GM19351 (cell line): Measurements from ENCODE around the gene TANC1.
"Not testable (repeated sequence)": the region's sequence is repeated elsewhere in the genome, so short reads cannot be mapped to it uniquely, and the experiment has no call there.

Experiments
- ATAC-seq: cut with Tn5 transposase; IDR thresholded peaks from one replicate; pipeline ENCODE4 v1.9.1; 2021; ENCODE audit warnings: mild to moderate bottlenecking, moderate library complexity; ENCODE audit not compliant: unreplicated experiment

TANC1 gene

DNA sequence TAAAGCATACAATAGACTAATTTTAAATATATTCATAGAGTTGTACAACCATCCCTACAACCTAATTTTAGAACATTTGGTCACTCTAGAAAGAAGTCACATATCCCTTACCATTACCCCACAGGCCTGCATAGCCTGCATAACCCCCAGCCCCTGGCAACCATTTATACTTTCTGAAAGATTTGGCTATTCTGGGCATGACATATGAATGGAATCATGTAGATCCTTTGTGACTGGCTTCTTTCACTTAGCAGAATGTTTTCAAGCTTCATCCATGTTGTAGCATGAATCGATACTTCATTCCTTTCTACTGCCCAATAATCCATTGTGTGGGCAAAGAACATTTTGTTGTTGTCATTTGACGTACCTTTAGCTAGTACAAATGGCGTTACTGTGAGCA, 166.5 kb downstream of the TANC1 start:
- ATAC-seq, result no peak

DNA sequence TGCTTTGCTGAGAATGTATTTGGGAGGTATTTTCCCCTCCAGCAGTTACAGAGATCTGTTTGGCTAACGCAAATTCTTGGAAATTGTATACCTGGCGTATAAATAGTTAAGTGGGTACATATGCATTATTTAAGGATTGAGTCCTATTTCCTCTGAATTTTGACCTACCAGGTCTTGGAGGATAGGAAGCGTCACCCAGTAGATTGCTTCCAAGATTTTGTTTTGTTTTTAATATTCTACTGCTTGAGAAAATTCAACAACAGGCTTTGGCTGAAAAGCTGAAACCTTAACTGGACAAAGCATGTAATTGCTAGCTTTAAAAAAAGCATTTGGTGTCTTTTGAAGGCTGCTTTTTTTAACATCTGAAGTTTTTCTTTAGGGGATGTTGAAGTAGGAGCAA, 168.0 kb downstream of the TANC1 start:
- no peak for ATAC-seq

DNA sequence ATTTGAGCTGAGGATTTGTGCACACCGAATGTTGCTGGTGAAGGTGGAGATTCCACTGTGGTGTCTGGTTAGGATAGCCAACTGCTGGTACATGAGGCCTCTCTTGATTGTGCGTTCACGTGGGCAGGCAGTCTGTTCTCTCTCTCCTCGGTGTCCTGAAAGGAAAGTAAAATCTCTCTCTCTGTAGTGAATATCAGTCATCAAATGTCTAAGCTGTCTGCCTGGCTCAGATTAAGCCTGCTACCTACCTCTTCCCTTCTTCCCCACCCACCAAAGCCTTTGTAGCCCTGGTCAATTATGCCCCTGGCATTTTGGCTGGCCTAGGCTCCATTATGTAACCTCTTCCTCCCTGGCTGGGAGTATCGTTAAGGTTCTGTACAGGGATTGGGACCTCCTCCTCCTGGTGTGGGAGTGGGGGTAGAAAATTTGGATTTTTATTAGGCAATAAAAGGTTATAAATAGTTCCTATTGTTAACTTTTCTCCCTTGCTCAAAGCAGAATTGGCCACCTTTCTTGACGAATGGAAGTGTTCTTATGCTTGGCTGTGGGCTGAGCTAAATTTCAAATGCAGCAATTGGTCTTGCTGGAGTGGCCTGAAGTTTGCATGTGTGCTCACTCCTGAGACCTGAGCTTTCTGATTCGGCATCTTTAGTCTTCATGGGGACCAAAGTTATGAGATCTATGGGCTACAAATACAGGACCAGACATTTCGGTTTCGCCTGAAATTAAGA, 169.2 kb downstream of the TANC1 start:
- ATAC-seq, result no peak

DNA sequence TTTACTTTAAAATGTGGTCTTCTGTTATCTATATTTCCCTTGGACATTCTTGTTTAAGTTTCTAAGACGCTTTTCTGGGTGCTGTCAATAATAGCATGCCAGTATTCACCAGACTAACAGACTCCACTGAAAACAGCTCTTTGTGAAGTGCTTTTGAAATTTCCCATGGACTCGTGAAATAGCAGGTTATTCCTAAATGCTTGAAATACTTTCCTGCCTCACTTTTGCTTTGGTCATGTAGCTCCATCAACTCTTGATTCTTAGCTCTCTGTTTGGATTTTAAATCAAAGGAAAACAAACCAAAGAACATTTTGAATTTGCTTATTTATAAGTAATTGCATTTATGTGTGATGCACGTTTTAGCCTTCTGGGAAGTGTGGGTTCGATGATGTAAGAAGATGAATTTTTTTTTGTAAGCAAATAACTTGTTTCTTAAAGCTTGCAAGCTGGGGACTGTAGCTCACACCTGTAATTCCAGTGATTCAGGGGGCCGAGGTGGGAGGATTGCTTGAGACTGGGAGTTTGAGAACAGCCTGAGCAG, 170.3 kb downstream of the TANC1 start:
- no peak for ATAC-seq

DNA sequence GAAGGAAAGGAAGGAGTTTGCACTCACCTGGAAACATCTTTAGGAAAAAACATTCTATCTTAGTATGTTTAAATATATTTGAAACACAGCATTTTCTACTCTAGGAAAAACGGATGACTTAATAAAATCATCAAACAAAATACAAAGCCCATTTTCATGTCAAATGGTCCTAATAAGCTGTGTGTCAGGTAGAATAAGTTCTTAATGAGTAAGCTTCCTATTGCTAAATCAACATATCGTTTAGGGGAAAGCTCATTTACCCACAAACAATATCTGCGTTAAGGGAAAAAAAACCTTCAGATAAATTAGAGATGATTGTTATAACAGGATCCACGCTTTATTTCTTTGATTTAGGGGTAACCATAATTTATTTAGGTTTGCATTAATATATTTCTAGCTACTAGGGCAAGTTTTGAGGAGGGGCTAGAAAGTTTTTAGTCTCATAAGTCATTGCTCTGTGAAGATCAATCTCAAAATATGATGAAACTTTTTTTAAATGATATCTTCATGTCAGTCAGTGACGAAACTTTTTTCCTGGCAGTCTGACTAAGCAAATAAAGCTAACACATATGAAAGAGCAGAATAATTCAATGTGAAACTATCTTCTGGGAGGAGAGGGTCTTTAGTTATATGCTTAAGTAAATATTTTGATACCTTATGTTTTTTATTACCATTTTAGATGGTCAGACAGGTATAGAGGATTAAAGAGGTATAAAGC, 170.9 kb downstream of the TANC1 start:
- no peak for ATAC-seq

DNA sequence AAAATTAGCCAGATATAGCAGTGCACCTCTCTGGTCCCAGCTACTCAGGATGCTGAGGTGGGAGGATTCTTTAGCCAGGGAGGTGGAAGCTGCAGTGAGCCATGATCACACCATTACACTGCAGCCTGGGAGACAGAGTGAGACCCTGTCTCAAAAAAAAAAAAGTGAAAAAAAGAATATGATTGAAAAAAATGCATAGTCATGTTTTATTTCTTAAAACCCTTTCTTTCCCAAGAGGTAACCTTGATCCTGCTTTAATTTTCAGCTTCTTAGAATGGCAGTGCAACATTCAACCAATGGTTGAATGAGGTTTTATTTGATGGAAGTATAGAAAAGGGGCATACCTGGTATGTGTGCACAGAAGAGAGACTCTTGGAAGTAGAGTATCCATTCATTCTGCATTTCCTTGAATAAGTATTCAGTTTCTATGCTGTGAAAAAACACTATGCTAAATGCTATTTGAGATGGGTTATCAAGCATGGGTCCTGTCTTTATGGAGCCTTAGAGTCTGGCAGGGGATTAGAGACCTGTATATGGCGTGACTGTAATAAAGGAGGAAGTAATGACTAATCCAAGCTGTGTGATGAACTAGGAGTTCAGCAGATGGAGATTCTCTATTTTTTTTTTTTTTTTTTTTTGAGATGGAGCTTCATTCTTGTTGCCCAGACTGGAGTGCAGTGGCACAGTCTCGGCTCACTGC, 171.8 kb downstream of the TANC1 start:
- no peak for ATAC-seq

DNA sequence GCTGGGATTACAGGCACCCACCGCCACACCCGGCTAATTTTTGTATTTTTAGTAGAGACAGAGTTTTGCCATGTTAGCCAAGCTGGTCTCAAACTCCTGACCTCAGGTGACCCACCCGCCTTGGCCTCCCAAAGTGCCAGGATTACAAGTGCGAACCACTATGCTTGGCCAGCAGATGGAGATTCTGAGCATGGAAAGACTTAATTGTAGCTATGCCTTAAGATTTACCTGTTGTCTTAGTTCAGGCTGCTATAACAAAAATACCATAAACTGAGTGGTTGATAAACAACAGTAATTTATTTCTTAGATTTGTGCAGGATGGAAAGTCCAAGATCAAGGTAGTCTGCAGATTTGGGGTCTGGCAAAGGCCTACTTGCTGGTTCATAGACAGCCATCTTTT, 172.4 kb downstream of the TANC1 start:
- not testable (repeated sequence) for ATAC-seq

DNA sequence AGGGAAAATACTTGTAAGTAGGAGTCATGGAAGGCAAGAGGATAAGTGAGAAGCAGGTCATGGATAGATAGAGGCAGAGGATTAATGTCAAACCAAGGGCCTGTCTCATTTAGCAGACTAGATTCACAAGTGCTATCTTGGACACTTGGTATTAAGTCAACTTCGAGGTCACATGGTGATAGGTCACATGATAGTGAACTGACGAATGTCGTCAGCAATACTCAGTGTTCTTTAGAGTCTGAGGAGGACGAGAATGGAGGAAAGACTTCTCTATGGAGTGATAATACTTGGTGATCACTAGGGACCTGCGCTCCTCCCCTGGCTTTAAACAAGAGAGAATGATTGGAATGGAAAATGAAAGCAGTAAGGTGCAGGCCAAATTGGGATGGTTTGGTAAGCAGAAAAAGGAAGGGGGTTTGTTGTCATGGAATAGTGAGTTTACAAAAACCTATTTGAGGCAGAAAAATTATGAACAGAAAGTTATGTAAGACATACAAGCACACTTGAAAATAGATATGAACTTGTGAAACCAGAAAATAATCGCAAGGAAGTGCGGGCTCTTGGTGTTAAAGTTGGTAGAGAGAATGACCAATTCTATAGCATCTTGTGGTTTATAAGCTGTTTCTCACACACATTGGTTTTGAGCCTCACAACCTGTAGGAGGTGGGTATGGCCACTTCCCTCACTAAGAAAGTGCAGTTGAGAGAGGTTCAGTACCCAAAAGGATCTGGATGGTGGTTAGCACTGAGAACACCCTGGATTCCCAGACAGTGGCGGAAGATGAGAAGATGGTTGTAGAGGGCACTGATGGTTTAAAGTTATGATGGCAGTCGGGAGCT, 176.6 kb downstream of the TANC1 start:
- peak; percentile 49 for ATAC-seq

DNA sequence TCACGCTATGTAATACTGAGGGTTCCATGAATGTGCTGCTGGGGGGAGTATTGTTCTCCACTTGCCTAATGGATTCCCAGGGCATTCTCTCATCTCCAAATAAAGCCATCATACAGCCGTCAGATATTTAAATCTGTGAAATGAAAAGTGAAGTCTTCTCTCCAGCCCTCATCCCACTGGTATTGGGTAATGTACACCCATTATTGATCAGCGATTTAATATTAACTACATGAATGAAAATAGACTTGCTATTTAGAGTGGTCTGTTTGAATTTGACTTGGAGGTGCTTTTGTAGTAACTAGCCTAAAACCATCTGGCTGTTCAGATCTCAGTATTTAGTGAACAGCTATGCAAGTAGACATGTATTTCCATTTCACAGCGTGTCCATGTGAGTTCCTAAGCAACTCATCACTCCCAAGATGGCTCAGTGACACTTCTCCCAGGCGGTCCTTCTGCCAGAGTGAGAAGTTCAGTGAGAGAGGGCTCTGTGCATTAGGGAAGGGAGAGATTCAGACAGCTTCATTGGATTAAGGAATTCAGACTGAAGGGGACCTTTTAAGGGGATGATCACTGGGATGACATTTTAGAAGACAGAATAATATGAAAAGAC, 177.4 kb downstream of the TANC1 start:
- no peak for ATAC-seq

DNA sequence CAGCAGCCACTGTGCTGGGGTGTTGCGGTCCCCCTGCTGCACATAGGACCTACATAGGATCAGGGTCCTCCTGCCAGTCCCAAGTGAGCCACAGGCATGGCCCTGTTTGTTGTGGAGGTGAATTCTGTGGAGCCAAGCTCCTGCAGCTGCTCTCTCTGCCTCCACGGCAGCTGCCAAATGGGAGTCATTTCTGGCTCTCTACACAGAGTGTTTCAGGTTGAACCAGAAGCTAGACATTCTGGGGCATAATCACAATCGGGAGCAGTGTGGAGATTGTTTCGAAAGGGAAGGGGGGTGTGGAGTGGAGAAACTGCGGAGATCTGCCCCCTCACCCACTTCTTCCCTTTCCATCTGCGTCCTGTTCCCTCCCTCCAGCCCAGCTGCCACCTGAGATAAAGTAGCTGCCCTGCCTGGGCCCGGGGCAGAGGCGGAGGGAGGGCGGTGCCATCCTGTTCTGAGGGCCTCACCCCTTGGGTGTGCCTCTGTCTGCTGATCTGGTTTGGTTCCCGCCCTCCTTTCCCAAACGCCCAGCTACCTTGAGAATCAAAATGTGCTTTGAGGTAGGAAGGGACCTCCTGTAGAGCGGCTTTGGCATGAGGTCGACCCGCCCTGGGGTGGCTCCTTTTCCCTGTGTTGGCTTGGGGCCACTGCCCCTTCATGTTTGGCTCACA, 178.7 kb downstream of the TANC1 start:
- ATAC-seq, result no peak

DNA sequence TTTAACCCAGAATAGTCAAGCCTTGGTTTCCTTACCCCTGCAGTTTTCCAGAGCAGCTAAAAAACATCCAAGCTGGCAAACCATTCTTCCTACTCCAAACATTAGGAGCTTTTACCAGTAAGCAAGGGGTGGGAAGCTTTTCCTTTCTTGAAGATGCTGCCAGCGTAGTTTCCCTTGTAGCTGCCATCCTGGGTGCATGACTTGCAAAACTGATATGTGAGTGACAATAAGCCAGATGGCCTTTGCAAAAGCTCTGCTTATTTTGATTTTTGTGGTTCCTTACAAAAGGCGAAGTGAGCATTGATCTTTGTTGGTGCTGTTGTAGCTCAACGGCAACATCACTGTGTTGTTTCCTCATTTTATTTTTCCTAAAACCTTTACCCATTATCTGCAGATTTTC, 179.2 kb downstream of the TANC1 start:
- ATAC-seq, result no peak

DNA sequence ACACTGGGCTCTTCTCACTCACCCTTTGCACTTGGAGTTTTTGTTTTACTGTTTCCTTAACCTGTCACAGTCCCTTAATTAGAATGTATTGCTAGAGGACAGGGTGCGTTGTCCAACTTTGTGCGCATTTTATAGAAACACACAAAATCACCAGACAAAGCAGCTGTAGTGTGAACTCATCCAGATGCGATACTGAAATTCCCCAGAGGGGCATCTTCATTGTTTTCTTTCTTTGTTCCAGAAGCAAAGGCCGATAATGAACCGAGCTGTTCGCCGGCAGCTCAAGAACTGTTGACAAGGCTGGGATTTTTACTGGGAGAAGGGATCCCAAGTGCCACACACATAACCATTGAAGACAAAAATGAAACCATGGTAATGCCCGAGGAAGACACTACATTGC, 180.5 kb downstream of the TANC1 start:
- ATAC-seq, result no peak

DNA sequence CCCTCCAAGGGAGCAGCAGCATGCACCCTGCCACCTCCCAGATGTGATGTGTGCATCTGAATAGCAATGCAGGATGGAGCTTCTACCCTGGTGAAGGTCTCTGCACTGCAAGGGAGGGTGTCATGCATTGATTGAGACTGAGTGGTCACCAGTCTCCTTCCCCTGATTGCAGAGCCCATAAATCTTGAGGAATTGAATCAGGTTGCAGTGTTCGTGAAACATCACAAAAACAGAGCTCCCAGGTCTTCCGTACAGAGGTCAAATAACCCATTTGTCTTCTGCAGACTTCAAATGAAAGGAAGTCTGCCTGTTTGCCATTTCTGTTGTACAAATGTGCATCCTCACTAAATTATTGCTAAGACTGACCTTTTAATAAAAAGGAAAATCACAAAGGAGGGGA, 181.3 kb downstream of the TANC1 start:
- ATAC-seq, result no peak

DNA sequence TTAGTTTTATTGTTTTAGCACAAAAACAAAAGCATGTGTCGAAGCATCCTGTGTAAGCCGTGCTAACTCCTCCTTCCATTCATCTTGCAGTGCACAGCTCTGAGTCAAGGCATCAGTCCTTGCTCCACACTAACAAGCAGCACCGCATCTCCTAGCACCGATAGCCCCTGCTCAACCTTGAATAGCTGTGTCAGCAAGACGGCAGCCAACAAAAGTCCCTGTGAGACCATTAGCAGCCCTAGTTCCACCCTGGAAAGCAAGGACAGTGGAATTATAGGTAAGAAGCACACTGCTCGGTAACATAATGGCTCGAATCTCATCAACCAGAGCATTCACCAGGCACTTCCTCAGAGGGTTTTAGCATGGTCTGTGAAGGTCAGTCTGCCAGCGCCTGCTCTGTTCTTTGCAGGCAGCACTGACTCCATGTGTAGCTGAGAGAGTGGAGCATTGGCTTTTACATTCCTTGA, 181.9 kb downstream of the TANC1 start:
- ATAC-seq, result no peak

DNA sequence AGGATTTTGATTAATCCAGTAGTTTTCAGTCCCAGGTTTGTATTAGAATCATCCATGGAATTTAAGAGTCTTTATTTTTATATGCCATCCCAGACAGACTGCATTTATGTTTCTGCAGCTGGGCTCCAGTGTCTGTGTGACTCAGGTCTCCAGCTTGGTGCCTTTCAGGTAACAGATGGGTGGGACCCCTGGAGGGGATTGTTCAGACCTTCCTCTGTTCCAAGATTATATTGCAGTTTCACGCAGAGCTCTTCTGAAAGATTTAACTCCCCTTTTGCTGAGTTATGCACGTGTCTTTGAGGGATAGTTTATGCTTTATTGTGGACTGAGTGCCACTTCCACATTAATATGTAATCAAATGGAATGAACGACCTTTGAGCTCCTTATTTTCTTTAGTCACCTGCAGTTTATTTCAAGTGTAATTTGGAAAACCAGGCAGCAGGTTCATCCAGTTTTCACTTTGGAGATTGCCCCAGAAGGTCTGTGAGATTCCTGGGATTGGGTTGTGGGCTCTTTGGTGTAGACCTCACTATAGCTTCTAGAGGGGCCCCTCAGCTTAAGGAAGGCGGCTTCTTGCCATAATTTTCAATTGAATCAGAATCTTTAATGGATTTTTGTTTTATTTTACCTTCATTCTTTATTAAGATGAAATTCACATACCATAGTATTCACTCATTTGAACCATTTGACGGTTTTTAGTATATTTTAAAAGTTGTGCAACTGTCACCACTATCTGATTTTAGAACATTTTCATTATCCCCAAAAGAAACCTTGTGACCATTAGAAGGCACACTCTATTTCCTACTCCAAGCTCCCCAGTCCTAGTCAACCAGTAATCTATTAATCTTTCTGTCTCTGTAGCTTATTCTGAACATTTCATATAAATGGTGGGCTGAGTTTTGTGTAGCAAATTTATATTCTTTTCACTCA, 183.0 kb downstream of the TANC1 start:
- ATAC-seq, result no peak

DNA sequence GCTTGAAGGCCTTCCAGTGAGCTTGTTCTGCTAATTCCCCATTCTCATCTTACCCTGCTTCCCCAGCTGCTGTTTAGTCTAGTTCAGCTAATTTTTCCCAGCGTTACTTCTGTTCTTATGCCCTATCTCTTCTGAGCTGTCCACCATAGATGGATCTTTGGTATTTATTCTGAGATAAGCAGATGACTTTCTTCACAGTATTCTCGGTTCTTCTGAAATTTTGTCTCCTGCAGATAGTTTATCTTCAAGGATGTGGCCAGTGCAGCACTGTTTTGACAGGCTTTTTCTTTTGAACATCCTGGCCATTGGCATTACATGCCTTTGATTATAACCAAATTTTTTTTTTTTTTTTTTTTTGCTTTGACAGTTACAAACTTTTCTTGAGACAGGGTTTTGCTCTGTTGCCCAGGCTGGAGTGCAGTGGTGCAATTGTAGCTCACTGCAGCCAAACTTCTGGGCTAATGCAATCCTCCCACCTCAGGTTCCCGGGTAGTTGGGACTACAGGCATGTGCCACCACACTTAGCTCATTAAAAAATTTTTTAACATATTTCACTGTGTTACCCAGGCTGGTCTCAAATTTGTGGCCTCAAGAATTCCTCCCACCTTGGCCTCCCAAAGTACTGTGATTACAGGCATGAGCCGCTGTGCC, 183.8 kb downstream of the TANC1 start:
- ATAC-seq, result no peak

DNA sequence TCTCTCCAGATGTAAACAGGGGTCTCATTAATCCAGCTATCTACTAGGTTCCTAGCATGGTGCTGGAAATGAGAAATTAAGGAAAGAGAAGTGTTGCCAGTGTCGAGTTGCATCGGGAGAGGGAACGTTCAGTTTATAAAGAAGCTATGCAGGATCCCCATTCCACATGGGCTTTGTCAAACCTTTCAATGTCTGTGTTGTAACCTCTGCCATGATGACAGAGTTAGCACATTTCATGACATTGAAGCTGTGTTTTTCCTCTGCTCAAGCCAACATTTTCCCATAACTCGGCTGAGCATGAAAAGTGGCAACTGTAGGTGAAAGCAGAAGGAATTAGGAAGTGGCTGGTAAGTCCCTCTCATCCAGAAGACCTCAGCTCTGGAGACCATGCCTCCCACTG, 184.6 kb downstream of the TANC1 start:
- ATAC-seq, result no peak

DNA sequence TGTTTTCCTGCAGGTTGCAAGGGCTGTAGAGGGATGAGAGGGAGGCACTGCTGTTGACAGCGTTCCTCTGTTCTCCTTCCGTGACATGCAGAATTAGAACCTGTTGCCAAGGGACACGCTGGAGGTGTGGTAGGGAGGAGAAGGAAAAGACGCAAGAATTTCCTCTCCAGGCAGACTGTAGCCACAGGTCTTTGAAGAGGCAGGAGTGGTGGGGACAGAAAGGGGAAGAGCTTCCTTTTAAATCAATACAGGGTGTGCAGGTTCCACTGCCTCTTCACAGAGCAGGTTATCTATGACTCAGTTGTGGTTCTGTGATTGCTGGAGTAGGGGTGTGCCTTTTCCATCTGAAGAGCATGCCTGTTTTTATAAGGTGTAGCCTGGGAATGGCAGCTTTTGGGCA, 185.0 kb downstream of the TANC1 start:
- no peak for ATAC-seq
